GM18870 (cell line): ENCODE measurements around the gene LSM11.
A peak's percentile ranks its signal among the peaks of the same experiment; 100 is the strongest.
"Not testable (repeated sequence)": the region's sequence is repeated elsewhere in the genome, so short reads cannot be mapped to it uniquely, and the experiment has no call there.

Source experiments
- ATAC-seq: cut with Tn5 transposase; IDR thresholded peaks from one replicate; pipeline ENCODE4 v1.9.1; 2021; ENCODE audit warnings: moderate library complexity; ENCODE audit not compliant: unreplicated experiment

The LSM11 gene

DNA sequence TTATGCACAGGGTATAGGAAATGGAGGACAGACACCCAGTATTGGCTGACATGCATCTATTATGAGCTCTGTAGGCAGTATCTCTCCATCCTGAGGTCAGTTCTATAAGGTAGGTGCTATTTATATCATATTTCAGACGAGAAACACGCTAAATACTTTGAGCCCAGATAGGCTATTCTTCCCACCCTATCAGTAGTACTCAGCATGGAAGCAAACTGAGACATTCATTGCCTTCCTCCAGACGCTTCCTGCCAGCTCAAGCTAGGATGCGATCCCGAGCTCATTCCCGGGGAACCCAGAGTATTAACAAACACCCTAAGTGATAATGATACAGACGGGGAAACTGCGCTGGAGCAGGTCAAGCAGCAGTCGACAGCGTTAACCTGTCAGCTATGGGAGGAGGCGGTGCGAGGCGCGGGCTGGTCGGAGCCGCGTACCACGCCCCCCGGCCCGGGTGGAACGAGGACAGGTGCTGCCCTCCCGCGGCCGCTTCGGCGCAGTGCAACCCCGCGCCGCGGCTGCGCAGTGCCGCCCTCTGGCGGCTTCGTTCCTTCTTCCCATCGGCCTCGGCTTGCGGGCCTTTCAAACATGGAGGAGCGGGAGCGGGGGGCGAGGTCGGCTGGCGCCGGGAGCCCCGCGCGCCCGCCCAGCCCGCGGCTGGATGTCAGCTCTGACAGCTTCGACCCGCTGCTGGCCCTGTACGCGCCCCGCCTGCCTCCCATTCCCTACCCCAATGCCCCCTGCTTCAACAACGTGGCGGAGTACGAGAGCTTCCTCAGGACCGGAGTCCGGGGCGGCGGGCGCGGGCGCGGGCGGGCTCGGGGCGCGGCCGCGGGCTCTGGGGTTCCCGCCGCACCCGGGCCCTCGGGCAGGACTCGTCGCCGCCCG is at the start of gene LSM11:
Gene LSM11 (plus strand): TSS at position 550 of the 888 bp plus-strand sequence. CDS start 39 bp downstream, at position 589.
- ATAC-seq: peak; percentile 68

GRCh38 chr5:157693816-157694215 is 49.7 kb upstream of the LSM11 start:
- ATAC-seq: not testable (repeated sequence)

DNA sequence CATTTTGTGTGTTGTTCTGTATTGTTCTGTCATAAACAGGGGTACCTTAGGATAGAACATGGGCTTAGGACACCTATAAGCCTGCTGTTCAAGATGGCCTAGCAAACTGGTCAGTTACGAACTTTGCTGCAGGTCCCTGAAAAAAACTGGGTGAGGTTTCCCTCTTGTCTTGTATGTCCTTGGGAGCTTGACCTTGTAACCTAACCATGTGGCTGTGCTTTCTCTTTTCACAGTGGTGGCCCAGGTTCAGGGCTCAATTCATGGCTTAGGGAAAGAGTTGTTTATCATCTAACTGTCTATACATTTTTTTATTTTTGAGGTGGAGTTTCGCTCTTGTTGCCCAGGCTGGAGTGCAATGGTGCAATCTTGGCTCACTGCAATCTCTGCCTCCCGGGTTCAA is 47.4 kb upstream of the LSM11 start:
- ATAC-seq: not testable (repeated sequence)

DNA sequence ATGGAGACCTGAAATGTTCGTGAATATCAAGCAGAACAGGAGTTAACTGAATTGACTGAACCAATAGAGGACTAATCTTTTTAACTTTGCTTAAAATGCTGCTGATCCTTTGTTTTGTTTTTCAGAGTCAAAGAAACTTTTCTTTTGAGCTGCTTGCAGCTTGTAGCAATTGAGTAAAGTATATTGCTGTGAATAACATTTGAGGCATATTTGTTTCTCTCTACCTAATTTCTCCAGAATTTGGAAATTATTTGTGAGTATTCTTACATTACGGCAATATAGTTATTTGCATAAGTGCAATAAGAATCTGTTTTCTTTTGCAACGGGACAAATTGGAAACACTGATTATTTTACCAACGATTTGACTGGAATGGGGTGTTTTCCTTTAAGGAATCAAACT is 44.8 kb upstream of the LSM11 start:
- not testable (repeated sequence) for ATAC-seq

DNA sequence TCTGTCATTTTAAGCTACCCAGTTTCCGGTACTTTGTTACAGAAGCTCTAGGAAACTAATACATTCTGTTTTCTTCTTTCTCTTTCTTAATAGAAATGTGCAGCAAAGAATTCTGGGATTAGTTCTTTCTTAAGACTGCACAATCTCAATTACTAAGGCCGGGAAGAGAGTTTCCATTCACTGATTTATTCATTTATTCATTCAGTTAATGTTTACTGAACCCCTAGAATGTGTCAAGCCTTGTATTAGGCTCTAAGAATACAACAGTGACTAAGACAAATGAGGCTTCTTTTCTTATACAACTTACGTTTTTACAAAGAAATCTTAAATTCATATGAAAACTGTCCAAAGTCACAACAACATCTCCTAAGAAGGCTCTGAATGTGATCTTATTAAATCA is 39.8 kb upstream of the LSM11 start:
- ATAC-seq: no peak

GRCh38 chr5:157708866-157709265 is 34.6 kb upstream of the LSM11 start:
- ATAC-seq: no peak

- no peak for ATAC-seq
These were observed 34.2 kb upstream of the LSM11 start for GRCh38 chr5:157709346-157709745.

DNA sequence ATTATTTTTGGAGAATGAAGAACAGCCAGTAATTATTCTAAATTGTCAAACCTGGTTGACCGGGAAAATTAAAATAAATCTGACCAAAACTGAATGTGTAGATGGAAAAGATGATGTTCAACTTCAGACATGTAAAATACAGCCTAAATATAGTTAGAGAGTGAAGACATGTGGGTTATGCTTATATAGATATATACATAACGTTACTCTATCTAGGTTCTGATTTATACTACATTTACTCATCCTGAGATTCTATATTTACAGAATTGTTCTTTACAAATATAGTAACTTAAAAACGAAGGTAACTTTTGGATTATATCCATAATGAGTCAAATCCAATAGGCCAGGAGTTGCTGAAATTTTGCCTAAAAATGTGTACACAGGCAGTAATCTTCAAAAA is 33.1 kb upstream of the LSM11 start:
- ATAC-seq: no peak

DNA sequence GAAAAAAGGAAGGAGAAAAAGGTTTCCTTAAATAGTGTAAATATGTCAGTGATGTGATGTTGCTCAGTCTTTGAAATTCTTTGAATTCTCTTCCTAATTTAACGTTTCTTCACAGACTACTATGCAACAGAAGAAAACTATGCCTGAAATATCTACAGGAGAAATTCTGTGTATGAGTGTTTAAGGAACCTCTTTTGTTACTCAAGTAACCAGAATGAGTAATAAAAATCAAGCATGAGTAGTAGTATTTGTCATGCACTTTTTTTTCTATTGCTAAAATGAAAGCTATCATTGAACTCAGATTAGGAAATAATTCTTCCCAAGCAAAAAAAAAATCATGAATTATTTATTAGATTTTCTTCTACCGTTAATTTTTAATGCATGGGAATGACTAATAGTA is 32.6 kb upstream of the LSM11 start:
- no peak for ATAC-seq

GRCh38 chr5:157713830-157714595 is 29.5 kb upstream of the LSM11 start:
- no peak for ATAC-seq

DNA sequence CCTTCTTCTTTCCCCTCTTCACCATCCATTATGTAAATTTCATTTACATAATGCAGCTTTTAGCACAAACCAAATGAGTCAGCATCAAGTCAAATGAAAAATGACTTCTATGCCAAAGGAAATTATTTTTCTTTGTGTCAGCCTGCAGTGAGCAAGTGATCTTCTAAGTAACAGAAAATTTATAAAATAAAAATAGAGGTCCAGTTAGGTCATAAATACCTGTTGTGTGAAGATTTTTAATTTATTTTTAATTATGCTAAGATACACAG is 29.0 kb upstream of the LSM11 start:
- ATAC-seq: no peak

- peak; percentile 79 for ATAC-seq
These were observed 25.0 kb upstream of the LSM11 start for GRCh38 chr5:157718519-157718918.

GRCh38 chr5:157719245-157719644 is 24.3 kb upstream of the LSM11 start:
- no peak for ATAC-seq

DNA sequence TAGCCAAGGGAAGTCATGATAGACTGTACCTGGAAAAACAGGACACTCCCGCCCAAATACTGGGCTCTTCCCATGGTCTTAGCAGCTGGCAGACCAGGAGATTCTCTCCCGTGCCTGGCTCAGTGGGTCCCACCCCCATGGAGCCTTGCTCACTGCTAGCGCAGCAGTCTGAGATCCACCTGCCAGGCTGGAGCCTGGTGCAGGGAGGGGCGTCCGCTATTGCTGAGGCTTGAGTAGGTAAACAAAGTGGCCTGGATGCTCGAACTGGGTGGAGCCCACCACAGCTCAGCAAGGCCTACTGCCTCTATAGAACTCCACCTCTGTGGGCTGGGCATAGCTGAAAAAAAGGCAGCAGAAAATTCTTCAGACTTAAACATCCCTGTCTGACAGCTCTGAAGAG is 22.4 kb upstream of the LSM11 start:
- ATAC-seq: no peak

GRCh38 chr5:157722895-157723294 is 20.6 kb upstream of the LSM11 start:
- ATAC-seq: not testable (repeated sequence)

DNA sequence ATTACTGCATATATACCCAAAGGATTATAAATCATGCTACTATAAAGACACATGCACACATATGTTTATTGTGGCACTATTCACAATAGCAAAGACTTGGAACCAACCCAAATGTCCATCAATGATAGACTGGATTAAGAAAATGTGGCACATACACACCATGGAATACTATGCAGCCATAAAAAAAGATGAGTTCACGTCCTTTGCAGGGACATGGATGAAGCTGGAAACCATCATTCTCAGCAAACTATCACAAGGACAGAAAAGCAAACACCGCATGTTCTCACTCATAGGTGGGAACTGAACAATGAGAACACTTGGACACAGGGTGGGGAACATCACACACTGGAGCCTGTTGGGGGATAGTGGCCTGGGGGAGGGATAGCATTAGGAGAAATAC is 16.9 kb upstream of the LSM11 start:
- ATAC-seq: not testable (repeated sequence)

DNA sequence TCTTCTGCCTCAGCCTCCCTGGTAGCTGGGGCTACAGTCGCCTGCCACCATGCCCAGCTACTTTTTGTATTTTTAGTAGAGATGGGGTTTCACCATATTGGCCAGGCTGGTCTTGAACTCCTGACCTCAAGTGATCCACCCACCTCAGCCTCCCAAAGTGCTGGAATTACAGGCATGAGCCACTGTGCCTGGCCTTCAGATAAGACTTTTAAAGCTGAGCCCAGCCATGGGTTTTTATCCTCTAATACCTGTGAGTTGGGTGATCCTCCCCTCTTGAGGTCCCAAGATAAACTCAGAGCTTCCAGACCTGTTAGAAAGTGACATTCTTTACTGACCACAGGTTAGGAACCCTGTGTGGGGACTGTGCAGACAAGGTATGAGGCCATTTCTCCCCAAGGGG is 15.7 kb upstream of the LSM11 start:
- not testable (repeated sequence) for ATAC-seq

GRCh38 chr5:157729858-157730257 is 13.7 kb upstream of the LSM11 start:
- ATAC-seq: peak; percentile 87

- no peak for ATAC-seq
These were observed 12.6 kb upstream of the LSM11 start for GRCh38 chr5:157730900-157731271.

DNA sequence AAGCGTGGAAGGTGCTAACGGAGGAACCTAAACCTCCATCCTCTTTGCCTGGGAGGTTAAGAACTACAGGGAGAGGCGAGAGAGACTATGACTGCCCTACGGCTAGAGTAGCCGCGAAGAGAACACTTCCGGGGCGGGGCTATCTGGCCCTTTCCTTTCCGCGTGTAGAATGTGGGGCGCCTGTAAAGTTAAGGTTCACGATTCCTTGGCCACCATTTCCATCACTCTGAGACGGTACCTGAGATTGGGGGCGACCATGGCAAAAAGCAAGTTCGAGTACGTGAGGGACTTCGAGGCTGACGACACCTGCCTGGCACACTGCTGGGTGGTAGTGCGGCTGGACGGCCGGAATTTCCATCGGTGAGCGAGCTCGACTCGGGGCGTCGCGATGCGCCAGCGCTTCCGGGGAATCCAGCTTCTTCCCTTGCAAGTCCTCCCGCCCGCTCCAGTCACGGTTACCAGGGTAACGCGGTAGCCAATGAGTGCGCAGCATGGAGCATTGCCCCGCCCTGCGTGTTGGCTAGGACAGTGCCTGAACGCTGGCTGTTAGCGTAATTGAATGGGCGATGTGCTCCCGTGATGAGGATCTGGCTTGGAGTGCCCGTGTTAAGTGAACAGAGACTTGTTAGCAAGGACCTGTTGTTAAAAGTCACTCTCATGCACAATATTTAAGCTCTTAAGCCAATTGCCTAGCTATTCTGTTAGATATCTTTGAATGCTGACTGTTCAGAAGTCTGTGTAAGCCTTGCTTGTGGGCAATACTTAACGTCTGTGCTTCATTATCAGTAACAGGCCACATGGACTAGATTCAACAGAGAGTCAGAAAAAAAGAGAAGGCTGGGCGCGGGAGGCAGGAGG is 12.0 kb upstream of the LSM11 start, which contains the start of gene THG1L:
Gene THG1L (plus strand): TSS at position 149 of the 858 bp plus-strand sequence. CDS start 21 bp downstream, at position 170.
- ATAC-seq: peak; percentile 85

- no peak for ATAC-seq
These were observed 11.4 kb upstream of the LSM11 start for GRCh38 chr5:157732130-157732514.
